AG08396 (cell line): ENCODE measurements around the gene RNU7-1.

ENCODE experiments used
- DNase-seq: peaks from one replicate; pipeline ENCODE4 v3.0.0; 2012; ENCODE audit warnings: low spot score, mixed read lengths

Gene RNU7-1

GRCh38 chr12:6917491-6918231, 26.0 kb upstream of the RNU7-1 start:
- DNase-seq = no peak

- DNase-seq = no peak
Measured at GRCh38 chr12:6919588-6919987, 24.0 kb upstream of the RNU7-1 start.

GRCh38 chr12:6921539-6921938, 22.1 kb upstream of the RNU7-1 start:
- no peak for DNase-seq

- no peak for DNase-seq
Measured at GRCh38 chr12:6921996-6922946, 21.3 kb upstream of the RNU7-1 start.

- no peak for DNase-seq
Measured at GRCh38 chr12:6923003-6923732, 20.4 kb upstream of the RNU7-1 start.

- DNase-seq = no peak
Measured at GRCh38 chr12:6923851-6924250, 19.8 kb upstream of the RNU7-1 start.

- no peak for DNase-seq
Measured at GRCh38 chr12:6925239-6925539, 18.4 kb upstream of the RNU7-1 start.

GRCh38 chr12:6925540-6926279, 17.9 kb upstream of the RNU7-1 start:
- peak; percentile 83 for DNase-seq

GRCh38 chr12:6927379-6928021, 16.1 kb upstream of the RNU7-1 start, which contains the start of gene ATN1:
ATN1 (plus strand) TSS chr12:6927959; CDS start chr12:6934002, 6,043 bp downstream.
- DNase-seq = peak; percentile 82

- no peak for DNase-seq
Measured at GRCh38 chr12:6928022-6928702, 15.5 kb upstream of the RNU7-1 start.

- DNase-seq = no peak
Measured at GRCh38 chr12:6928703-6929407, 14.8 kb upstream of the RNU7-1 start.

- no peak for DNase-seq
Measured at GRCh38 chr12:6929466-6930452, 13.9 kb upstream of the RNU7-1 start.

- DNase-seq = no peak
Measured at GRCh38 chr12:6932766-6933165, 10.8 kb upstream of the RNU7-1 start.

- no peak for DNase-seq
Measured at GRCh38 chr12:6934110-6934509, 9.5 kb upstream of the RNU7-1 start.

- no peak for DNase-seq
Measured at GRCh38 chr12:6935371-6936193, 8.0 kb upstream of the RNU7-1 start.

GRCh38 chr12:6936194-6936635, 7.4 kb upstream of the RNU7-1 start:
- no peak for DNase-seq

GRCh38 chr12:6936636-6937480, 6.8 kb upstream of the RNU7-1 start:
- DNase-seq = no peak
